Kidney epithelial cell (primary cell): Measurements from ENCODE around the gene CFAP157. TPM values are rescaled to one million over a fixed set of nuclear protein-coding genes. Genes with fewer than 3 reads are reported as not detected.

Source experiments
- DNase-seq: peaks from one replicate; pipeline ENCODE4 v3.0.0-alpha.2; 2010; ENCODE audit warnings: low read depth
- H3K27me3 ChIP-seq: 2 replicates; pipeline ENCODE4 v1.6.0; 2011; ENCODE audit warnings: low read length; ENCODE audit not compliant: control insufficient read depth, insufficient read depth
- H3K36me3 ChIP-seq: 2 replicates; pipeline ENCODE4 v1.5.1; 2011; ENCODE audit warnings: low read length; ENCODE audit not compliant: control insufficient read depth, insufficient read depth
- H3K4me3 ChIP-seq: 2 replicates; pipeline ENCODE4 v1.5.1; 2011; ENCODE audit warnings: low read depth, mild to moderate bottlenecking, control low read depth, low read length
- total RNA-seq: library from RNA; depleted of rRNA; stranded (reverse); fragments of >200 nt; gene quantifications from 2 replicates; pipeline ENCODE4 v1.2.3, GENCODE V29; 2015
- TF ChIP-seq, protein P1 (sequence below): IDR thresholded peaks from 2 replicates; pipeline ENCODE4 v1.5.1; 2011; ENCODE audit warnings: mild to moderate bottlenecking, moderate library complexity, low read length, control low read depth, inconsistent platforms; ENCODE audit not compliant: insufficient read depth, poor library complexity, severe bottlenecking

Gene CFAP157
- total RNA-seq, 1 donor from 2014 or later: not detected

DNA sequence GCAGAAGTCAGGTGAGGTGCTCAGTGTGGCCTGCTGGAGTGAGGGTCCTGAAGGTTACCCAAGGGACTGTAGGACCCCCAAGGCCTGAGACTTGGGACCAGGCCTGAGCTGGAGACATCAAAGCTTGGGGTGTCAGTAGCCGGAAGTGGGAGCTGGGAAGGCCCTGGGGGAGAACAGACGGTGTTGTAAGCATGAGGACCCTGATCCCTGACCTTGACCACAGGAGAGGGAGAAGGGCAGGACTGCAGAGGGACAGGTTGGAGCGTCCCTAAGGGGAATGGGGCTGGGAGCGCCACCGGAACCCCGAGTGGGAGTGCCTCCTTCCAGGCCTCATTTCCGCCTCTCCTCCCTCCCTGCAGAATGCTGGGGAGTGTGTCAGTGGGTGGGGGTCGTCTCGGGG is 9.6 kb downstream of the CFAP157 start:
- no peak for DNase-seq
- TF ChIP-seq, protein P1, sequence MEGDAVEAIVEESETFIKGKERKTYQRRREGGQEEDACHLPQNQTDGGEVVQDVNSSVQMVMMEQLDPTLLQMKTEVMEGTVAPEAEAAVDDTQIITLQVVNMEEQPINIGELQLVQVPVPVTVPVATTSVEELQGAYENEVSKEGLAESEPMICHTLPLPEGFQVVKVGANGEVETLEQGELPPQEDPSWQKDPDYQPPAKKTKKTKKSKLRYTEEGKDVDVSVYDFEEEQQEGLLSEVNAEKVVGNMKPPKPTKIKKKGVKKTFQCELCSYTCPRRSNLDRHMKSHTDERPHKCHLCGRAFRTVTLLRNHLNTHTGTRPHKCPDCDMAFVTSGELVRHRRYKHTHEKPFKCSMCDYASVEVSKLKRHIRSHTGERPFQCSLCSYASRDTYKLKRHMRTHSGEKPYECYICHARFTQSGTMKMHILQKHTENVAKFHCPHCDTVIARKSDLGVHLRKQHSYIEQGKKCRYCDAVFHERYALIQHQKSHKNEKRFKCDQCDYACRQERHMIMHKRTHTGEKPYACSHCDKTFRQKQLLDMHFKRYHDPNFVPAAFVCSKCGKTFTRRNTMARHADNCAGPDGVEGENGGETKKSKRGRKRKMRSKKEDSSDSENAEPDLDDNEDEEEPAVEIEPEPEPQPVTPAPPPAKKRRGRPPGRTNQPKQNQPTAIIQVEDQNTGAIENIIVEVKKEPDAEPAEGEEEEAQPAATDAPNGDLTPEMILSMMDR: no peak
- Histone ChIP-seq H3K36me3 (no peaks in the 10 kb centered on the region), H3K27me3 (no peaks in the 10 kb centered on the region), H3K4me3 (no peak overlapping the region)

DNA sequence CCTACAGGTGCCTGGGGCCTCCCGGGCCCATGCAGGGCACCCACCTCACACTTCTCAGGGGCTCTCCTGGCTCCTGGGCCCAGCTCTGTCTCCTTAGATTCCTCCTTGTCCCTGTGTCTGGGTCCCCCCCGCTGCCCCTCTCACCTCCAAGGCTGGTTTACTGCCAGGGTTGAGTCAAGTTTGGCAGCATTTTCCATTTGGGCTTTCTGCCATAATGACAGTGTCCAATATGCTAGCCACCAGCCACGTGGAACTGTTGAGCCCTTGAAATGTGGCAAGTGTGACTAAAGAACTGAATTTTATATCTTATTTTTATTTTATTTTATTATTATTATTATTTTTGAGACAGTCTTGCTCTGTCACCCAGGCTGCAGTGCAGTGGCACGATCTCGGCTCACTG is 11.0 kb downstream of the CFAP157 start:
- H3K36me3 ChIP-seq: no peaks in the 10 kb centered on the region
- no peak for DNase-seq
- no peaks in the 10 kb centered on the region for H3K27me3 ChIP-seq
- TF ChIP-seq, protein P1: no peak
- no peak overlapping the region for H3K4me3 ChIP-seq

DNA sequence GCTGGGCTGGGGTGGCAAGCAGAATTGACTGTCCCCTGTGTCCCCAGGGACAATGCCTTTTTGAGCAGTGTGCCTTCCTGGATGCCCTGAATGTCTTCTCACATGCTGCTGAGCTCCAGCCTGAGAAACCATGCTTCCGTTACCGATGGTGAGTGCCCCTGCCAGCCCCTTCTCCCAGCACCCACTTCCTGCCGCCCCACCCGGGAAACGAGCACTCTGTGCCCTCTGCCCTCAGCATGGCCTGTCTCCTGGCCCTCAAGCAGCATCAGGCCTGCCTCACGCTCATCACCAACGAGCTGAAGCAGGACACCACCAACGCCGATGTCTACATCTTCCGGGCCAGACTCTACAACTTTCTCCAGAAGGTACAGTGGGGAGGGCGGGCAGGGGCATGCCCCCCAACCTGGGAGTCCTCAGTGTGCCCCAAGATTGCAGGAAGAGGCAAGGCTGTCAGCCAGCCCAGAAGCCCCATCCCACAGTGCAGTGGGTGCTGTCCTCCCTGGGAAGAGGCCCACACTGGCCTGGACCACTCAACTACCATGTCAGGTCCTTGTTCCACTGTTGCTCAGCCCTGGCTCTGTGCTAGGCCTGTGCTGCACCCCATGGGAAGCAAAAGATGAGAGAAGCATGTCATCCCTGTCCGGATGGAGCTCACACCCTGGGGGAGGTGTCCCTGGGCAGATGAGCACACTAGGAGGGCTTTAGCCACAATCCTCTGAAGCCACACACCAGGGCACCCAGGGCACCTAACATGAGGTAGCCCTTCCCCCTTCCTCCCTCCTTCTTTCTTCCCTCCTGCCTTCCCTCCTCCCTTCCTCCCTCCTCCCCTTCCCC is 13.5 kb downstream of the CFAP157 start:
- no peak for DNase-seq
- TF ChIP-seq, protein P1: no peak

DNA sequence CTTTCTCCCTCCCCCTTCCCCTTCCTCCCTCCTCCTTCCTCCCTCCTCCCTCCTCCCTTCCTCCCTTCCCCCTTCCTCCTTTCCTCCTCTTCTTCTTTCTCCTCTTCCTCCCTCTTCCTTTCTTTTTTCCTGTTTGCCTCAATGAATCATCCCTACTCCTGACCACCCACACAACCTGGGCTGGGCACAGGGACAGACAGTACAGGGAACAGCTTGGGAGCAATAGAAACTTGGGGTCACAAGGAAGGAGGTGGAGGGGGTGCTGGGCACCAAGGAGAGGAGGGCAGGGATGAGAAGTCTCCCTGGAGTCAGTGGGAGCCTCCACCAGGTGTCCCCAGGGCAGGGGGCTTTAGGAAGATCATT is 14.1 kb downstream of the CFAP157 start:
- Histone ChIP-seq H3K27me3 (peaks cover 2% of the 10 kb centered on the region), H3K36me3 (no peaks in the 10 kb centered on the region), H3K4me3 (no peak overlapping the region)
- DNase-seq: no peak
- TF ChIP-seq, protein P1: no peak

More for the DNA sequence above, 13.5 kb downstream of the CFAP157 start:
- Histone ChIP-seq H3K27me3 (peaks cover 2% of the 10 kb centered on the region), H3K36me3 (no peaks in the 10 kb centered on the region), H3K4me3 (no peak overlapping the region)

DNA sequence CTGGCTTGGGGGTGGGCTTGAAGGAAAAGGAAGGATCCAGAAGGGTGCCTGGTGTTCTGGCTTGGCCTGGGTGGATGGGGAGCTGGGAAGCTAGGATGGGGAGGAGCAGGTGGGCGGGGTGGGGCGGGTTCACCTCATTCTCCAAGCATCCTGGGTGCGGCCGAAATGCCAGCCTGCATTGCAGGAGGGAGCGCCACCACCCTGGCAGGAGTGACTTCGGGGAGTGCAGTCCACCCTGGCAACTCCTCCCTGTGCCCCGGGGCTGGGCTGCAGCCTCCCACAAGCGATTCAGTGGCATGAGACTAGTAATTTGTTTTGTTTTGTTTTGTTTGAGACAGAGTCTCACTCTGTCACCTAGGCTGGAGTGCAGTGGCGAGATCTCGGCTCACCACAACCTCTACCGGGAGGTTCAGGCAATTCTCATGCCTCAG is 14.6 kb downstream of the CFAP157 start:
- Histone ChIP-seq H3K36me3 (no peaks in the 10 kb centered on the region), H3K27me3 (peaks cover 2% of the 10 kb centered on the region), H3K4me3 (no peak overlapping the region)
- DNase-seq: no peak
- TF ChIP-seq, protein P1: no peak
